A673 (cell line): Measurements from ENCODE around the gene ICOS. TPM values are rescaled to one million over a fixed set of nuclear protein-coding genes. Genes with fewer than 3 reads are reported as not detected.

Source experiments
- BruUV-seq: library from RNA; stranded (reverse); fragments of 400-500 nt; replicated peaks from 2 replicates; lab custom pipeline; 2021; lab: Mats Ljungman, UMichigan
- CTCF ChIA-PET: fragments of 300-600 bp; sonication (Branson Sonifier 250); formaldehyde crosslinking; loops from one replicate; lab custom pipeline; 2022; ENCODE audit warnings: antibody characterized with exemption; lab: Charles Lee
- POLR2A ChIA-PET: fragments of 300-600 bp; sonication (Branson Sonifier 250); formaldehyde crosslinking; loops from one replicate; lab custom pipeline; 2022; ENCODE audit warnings: antibody characterized with exemption; ENCODE audit not compliant: low non-redundant PET; lab: Charles Lee
- DNase-seq: peaks from one replicate; pipeline ENCODE4 v3.0.0-alpha.2; 2015; ENCODE audit warnings: low spot score
- H3K27ac ChIP-seq: fragments of 200-600 bp; sonication (generic); 2 replicates; pipeline ENCODE4 v1.5.1; 2016; ENCODE audit warnings: mixed run types, low read depth, mild to moderate bottlenecking, mixed read lengths, antibody characterized with exemption, low read length; ENCODE audit not compliant: poor library complexity, severe bottlenecking
- H3K27me3 ChIP-seq: fragments of 200-600 bp; sonication (generic); replicated peaks from 2 replicates; pipeline ENCODE4 v1.6.1; 2017; ENCODE audit warnings: mixed run types, low read depth, mild to moderate bottlenecking, mixed read lengths, antibody characterized with exemption, low read length; ENCODE audit not compliant: insufficient read depth, poor library complexity
- H3K36me3 ChIP-seq: fragments of 200-600 bp; sonication (generic); 2 replicates; pipeline ENCODE4 v1.6.1; 2016; ENCODE audit warnings: mixed run types, mild to moderate bottlenecking, mixed read lengths, antibody characterized with exemption, low read length; ENCODE audit not compliant: insufficient read depth, poor library complexity, severe bottlenecking
- H3K4me1 ChIP-seq: fragments of 200-600 bp; sonication (generic); 2 replicates; pipeline ENCODE4 v1.6.1; 2017; ENCODE audit warnings: mixed run types, mild to moderate bottlenecking, mixed read lengths, antibody characterized with exemption, low read length; ENCODE audit not compliant: insufficient read depth, poor library complexity, severe bottlenecking
- H3K4me3 ChIP-seq: fragments of 200-600 bp; sonication (generic); 2 replicates; pipeline ENCODE4 v1.5.1; 2016; ENCODE audit warnings: low read depth, mixed run types, mild to moderate bottlenecking, mixed read lengths, low read length; ENCODE audit not compliant: poor library complexity, severe bottlenecking
- H3K9me3 ChIP-seq: fragments of 200-600 bp; sonication (generic); 2 replicates; pipeline ENCODE4 v1.6.1; 2016; ENCODE audit warnings: mixed run types, low read depth, mild to moderate bottlenecking, mixed read lengths, antibody characterized with exemption, low read length; ENCODE audit not compliant: poor library complexity, severe bottlenecking
- CTCF ChIP-seq: fragments of 300-800, 200-600 bp; sonication (generic); conservative IDR thresholded peaks from 2 replicates; pipeline ENCODE4 v1.5.1; 2017; ENCODE audit warnings: low read depth, mild to moderate bottlenecking, antibody characterized with exemption, low read length, moderate library complexity, mixed read lengths
- EZH2 ChIP-seq: fragments of 200-600 bp; sonication (generic); IDR thresholded peaks from 2 replicates; pipeline ENCODE4 v1.6.1; 2017; ENCODE audit warnings: borderline replicate concordance, low read depth, mild to moderate bottlenecking, mixed read lengths, antibody characterized with exemption, low read length; ENCODE audit not compliant: poor library complexity, severe bottlenecking
- intact Hi-C: fragments of 100-400 bp; cut with micrococcal nuclease; formaldehyde crosslinking; loops from one replicate; pipeline ENCODE4 v1.10.0; 2022; ENCODE audit not compliant: unreplicated experiment
- total RNA-seq: library from RNA; stranded (reverse); gene quantifications from 2 replicates; pipeline ENCODE4 v1.2.3, GENCODE V29; 2021

Gene ICOS
- total RNA-seq, 1 experiment from 2014 or later = not detected

GRCh38 chr2:203915256-203915655 lies 21.3 kb upstream of the ICOS start:
- Histone ChIP-seq H3K36me3 (no peaks in the 10 kb centered on the region), H3K9me3 (no peaks in the 10 kb centered on the region), H3K4me1 (no peaks in the 10 kb centered on the region), H3K4me3 (no peak overlapping the region), H3K27me3 (no peaks in the 10 kb centered on the region), H3K27ac (no peak overlapping the region)
- DNase-seq = no peak
- ChIA-PET CTCF (no interaction called here), POLR2A (no interaction called here)
- no TSS peak for BruUV-seq
- TF ChIP-seq CTCF (no peak), EZH2 (no peak)
- intact Hi-C loops = no loop called here

DNA sequence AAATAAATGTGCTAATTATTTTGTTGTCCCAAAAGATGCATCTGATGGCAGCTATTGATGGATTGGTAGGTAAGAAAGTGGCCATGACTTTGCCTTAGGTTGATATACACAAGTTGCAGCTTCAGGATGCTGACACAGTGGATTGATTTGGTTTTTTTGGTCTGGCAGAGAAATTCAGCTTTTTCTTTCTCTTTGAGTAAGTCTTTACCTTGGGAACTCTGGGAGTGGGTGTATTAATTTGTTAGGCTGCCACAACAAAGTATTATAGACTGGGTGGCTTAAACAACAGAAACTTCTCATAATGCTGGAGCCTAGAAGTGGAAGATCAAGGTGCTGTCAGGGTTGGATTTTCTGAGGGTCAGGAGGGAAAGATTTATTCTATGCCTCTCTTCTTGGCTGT lies 19.8 kb upstream of the ICOS start:
- H3K27me3 ChIP-seq = no peaks in the 10 kb centered on the region
- DNase-seq = no peak
- H3K4me3 ChIP-seq = no peak overlapping the region
- H3K27ac ChIP-seq = no peak overlapping the region
- no TSS peak for BruUV-seq
- H3K36me3 ChIP-seq = no peaks in the 10 kb centered on the region
- H3K4me1 ChIP-seq = no peaks in the 10 kb centered on the region
- no peaks in the 10 kb centered on the region for H3K9me3 ChIP-seq
- ChIA-PET POLR2A (no interaction called here), CTCF (no interaction called here)
- intact Hi-C loops = no loop called here
- TF ChIP-seq CTCF (no peak), EZH2 (no peak)

DNA sequence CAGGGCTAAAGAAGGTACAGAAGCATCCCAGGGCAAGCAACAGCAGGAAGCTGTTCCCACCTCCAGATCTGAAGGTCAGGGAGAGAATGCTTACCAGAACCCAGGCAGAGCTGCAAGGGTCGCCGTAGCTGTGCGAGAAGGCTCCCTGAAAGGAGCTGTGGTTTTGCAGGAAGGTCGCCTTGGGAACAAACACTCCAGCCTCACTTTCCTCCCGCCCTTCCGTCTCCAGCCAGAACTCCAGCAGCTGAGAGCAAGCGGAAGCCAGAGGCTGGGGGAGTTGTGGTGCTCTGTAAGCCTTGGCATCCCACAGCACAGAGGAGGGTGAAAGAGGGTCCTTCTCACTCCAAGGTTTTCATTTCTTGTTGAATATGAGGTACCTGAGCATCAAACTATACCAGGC lies 18.3 kb upstream of the ICOS start:
- BruUV-seq = no TSS peak
- Histone ChIP-seq H3K4me1 (no peaks in the 10 kb centered on the region), H3K9me3 (no peaks in the 10 kb centered on the region), H3K36me3 (no peaks in the 10 kb centered on the region), H3K27me3 (no peaks in the 10 kb centered on the region), H3K4me3 (no peak overlapping the region), H3K27ac (no peak overlapping the region)
- ChIA-PET CTCF (no interaction called here), POLR2A (no interaction called here)
- intact Hi-C loops = no loop called here
- no peak for DNase-seq
- TF ChIP-seq EZH2 = no peak
- no peak for TF ChIP-seq CTCF
